HG03025 (cell line): ENCODE results near the gene BOLA1.
"Not testable (repeated sequence)": the region's sequence is repeated elsewhere in the genome, so short reads cannot be mapped to it uniquely, and the experiment has no call there.

Experiments
- ATAC-seq: cut with Tn5 transposase; IDR thresholded peaks from one replicate; pipeline ENCODE4 v1.9.1; 2021; ENCODE audit warnings: mild to moderate bottlenecking, moderate library complexity; ENCODE audit not compliant: unreplicated experiment, low FRiP score

Gene BOLA1

GRCh38 chr1:149886396-149887195 lies 12.8 kb upstream of the BOLA1 start:
- peak; percentile 58 for ATAC-seq

- ATAC-seq = not testable (repeated sequence)
These were observed 12.2 kb upstream of the BOLA1 start for GRCh38 chr1:149887196-149887455.

GRCh38 chr1:149887456-149888246 lies 11.7 kb upstream of the BOLA1 start:
- ATAC-seq = peak; percentile 45

GRCh38 chr1:149888247-149888998 lies 10.9 kb upstream of the BOLA1 start:
- peak; percentile 9 for ATAC-seq

- ATAC-seq = no peak
These were observed 10.4 kb upstream of the BOLA1 start for GRCh38 chr1:149888999-149889289.

- no peak for ATAC-seq
These were observed 2.8 kb upstream of the BOLA1 start for GRCh38 chr1:149896575-149896974.

- no peak for ATAC-seq
These were observed 4.6 kb downstream of the BOLA1 start for GRCh38 chr1:149903836-149904491.

GRCh38 chr1:149906570-149907075 lies 7.3 kb downstream of the BOLA1 start:
- ATAC-seq = no peak

- ATAC-seq = no peak
These were observed 15.2 kb downstream of the BOLA1 start for GRCh38 chr1:149914545-149914944.

GRCh38 chr1:149915429-149916192 lies 16.2 kb downstream of the BOLA1 start:
- ATAC-seq = no peak

GRCh38 chr1:149916193-149916897 lies 17.0 kb downstream of the BOLA1 start:
- no peak for ATAC-seq

- ATAC-seq = no peak
These were observed 17.5 kb downstream of the BOLA1 start for GRCh38 chr1:149916898-149917252.

GRCh38 chr1:149917571-149918144 lies 18.3 kb downstream of the BOLA1 start, which contains the start of gene SV2A:
TSS of gene SV2A (minus strand) at chr1:149917844. CDS start at chr1:149913840, 4,004 bp downstream.
- ATAC-seq = no peak

GRCh38 chr1:149923626-149924025 lies 24.3 kb downstream of the BOLA1 start:
- ATAC-seq = no peak

GRCh38 chr1:149925345-149925744 lies 26.0 kb downstream of the BOLA1 start:
- no peak for ATAC-seq

- ATAC-seq = no peak
These were observed 26.4 kb downstream of the BOLA1 start for GRCh38 chr1:149925751-149926150.

- ATAC-seq = no peak
These were observed 26.9 kb downstream of the BOLA1 start for GRCh38 chr1:149926296-149926695.

GRCh38 chr1:149927056-149927562 lies 27.7 kb downstream of the BOLA1 start:
- ATAC-seq = peak; percentile 7
